GM19467 (cell line): ENCODE measurements around the gene PDE11A.

Experiments
- ATAC-seq: cut with Tn5 transposase; IDR thresholded peaks from one replicate; pipeline ENCODE4 v1.9.1; 2021; ENCODE audit warnings: mild to moderate bottlenecking, moderate library complexity; ENCODE audit not compliant: unreplicated experiment

PDE11A gene

DNA sequence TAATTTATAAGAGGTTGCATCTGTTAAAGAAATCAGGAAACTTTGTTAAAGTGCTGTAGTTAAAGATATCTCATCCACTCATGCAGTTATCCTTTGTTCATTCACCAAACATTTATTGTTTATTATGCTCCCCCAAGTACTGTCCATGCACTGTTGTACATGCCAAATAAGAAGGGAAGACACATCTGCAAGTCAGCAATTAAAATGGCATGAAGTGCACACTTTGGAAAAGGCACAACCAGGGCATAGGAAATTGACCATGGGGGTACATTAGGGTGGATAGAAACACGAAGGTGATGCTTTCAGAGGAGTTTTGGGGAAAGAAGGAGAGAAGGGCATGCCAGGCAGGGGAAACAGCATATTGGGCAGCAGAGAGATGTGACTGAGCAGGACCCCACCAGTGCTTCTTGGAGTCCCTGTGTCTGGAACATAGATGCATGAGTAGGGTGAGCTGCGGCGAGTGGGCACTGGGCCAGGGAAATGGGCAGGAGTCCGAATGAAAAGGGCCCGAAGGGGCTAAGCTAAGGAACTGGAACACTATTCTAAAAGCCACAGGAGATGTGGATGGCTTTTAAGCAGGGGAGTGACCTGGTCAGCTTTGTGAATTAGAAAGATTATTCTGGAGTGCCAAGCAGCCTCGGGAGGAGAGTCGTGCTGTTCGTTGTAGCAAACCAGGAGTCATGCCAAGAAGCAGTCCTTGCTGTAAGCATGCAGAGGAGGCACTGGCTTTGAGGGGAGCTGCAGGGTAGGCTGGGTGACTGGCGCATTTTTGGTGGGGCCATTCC, 363.7 kb downstream of the PDE11A start:
- ATAC-seq, result no peak

DNA sequence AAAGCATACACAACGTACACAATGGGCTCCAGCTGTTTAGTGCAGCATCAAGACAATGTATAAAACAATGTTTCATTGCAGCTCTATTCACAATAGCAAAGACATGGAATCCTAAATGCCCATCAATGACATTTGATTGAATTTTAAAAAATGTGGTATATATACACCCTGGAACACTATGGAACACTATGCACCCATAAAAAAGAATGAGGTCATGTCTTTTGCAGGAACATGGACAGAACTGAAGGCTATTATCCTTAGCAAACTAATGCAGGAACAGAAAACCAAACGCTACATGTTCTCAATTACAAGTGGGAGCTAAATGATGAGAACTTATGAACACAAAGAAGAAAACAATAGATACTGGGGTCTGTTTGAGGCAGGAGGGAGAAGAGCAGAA, 364.5 kb downstream of the PDE11A start:
- no peak for ATAC-seq

DNA sequence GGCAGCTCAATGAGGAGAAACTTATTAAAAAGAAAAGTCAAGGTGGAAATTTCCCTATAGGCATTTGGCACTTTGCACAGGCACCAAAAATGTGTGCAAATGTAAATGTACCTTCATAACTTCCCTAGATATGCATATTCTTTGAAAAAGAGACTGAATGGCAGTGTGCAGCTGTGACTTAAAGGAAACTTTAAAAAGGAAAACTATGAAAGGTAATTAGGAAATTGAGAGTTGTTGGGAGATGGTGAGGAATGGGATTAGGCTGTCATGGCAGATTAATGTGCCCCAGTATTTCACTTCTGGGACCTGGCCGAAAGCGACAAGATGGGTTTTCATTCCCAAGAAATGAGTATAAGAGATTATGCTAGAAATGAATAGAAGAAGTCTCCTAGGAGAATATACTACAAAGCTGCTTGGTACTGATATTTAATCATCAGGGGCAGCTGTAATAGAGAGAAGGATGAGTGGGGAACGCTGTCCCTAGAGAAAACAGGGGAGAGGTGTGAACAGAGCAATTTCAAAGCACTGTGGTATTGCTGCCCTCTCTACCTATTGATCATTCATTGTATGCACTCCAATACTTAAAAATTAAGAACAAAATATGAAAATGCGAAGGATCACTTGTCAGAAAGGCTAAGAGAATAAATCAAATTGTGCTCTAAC, 366.9 kb downstream of the PDE11A start:
- ATAC-seq, result no peak

DNA sequence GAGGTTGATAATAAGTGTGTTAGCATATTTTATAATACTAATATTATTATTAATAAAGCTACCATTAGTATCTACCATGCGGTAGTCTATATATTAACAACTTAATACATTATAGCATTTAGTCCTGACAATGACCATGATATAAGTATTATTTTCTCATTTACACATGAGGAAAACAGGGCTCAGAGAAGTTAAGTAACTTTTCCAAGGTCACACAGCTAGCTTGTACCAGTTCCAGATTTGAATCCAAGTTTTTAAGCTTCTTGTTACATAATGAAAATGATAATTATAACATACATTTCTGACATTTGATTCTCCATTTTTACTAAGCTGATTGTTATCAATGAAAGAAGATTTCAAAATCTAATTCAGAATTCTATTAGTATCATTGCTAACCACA, 369.4 kb downstream of the PDE11A start:
- no peak for ATAC-seq

DNA sequence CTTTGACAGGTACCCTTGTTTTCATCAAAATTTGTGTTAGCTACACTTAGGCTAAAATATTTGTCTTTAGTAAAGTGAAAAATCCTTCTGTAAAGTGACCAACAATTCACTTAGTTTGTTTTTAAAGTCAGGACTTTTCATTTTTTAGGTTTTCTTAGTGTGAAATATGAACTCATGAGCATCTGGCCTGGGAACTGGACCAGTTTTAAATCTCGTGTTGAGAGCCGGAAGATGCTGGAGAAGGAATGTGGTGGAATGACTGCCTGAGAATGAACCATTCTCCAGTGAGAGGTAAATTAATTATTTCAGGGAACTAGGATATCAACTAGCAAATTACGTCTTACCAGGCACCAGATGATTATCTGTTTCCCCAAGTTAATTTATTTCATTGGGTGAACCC, 374.3 kb downstream of the PDE11A start:
- no peak for ATAC-seq

DNA sequence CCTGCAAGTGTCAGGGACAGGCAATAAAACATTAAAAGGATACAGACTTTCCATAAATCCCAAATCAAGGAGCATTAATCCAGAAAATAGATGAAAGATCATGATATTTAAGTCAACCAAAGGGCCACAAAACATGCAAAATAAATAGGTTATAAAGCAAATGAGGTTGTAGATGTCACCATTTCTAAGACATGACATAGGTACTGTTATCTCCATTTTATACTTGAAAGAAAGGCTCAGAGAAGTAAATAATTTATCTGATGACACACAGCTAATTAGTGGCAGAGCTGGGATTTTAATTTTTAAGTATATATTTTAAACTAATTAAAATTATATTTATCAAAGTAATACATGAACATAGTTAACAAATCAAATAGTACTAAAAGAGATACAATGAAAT, 378.2 kb downstream of the PDE11A start:
- no peak for ATAC-seq

DNA sequence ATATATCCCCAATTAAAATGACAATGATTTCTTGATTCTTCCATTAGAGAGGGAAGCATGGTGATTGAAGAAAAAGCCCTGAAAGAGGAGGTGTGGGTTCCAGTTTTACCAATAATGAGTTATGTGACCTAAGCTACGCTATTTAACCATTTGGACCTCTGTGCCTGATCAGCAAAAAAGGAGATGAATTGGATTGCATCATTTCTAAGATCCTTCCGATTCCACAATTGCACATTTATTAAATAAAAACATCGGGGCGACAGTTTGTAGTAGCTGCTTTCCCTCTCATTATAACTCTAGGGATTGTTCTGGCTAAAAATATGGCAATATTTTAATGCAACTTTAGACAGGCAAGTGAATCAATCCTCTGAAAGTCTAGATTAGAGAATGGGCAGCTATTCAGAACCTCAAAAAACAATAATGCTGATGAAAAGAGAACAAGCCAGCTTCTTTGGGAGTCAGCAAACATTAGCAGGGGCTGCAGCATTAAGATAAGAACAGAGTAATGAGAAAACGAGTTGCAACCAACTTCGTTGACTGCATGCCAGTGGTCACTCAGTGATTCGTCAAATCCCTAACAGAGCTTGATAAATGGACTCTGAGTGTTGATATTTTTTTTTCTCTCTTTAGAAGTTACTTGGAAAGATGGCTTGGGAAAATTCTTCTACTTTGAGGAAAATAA, 378.8 kb downstream of the PDE11A start:
- no peak for ATAC-seq

DNA sequence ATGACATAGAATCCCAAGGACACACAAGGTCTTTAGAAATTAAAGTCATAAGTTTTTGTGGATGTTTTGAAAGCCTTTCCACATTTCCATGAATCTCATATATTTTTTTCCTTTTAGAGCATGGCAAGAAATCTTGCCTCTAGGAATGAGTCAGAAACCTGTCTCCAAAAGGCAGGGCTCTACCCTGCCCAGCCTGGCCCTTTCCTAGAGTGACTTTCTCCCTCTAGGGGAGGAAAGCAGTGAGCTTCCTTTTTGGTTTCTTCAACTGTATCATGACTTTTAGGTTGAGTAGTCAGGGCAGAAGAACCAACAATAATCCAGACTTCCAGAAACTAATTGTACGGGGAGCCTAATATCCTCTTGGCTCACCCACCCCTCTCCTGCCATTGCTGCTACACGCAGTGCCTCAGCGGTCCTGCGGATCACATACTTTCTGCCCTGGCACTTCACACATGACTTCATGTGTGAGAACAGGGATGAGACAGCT, 379.8 kb downstream of the PDE11A start:
- ATAC-seq, result no peak

DNA sequence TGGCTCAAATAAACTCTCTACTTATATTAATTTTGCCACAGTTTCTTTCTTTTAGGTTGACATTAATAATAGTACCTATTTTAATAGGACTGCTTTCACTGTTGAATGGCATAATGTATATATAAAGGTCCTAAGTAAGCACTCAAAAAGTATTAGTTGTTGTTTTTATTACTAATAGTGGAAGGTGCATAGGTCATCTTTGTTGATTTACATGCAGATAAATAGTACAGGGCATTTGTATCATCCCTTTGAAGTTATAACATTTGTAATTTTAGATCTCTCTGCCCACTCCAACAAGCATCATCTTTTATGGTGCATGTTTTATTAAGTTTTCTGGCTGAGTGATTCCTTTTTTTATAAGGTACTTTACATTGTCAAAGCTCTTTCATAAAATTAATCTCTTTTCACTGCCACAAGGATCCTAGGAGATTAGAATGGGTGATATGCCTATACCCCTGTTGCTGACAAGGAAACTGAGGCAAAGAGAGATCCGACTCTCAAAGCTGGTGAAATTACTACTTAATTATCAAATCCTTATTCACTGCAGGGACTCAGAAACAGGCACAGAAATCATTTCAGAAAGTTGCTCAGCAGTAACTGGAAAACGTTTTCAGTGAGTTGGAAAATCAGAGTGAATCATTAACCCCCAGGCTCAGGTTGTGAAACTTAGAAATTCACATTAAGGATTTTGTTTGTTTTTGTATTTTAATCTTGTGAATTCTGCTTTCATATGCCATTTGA, 380.4 kb downstream of the PDE11A start:
- ATAC-seq, result no peak

DNA sequence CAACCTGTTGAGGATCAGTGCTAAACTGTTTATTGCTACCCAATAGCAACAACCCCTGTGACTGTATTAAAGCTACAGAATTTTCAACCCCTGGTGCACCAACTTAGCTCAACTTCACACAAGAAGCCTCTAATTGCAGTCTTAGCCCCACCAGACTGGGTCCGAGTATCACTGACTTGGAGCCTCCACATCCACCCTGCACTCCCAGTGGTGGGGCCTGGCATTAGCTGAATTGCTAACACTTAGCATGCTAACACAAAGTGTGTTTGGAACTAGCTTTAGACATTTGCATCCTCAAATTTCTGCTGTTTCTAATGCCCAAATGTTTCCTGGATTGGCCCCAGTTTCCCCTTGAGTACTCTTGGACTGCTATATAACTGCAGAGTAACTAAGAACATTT, 381.4 kb downstream of the PDE11A start:
- no peak for ATAC-seq

DNA sequence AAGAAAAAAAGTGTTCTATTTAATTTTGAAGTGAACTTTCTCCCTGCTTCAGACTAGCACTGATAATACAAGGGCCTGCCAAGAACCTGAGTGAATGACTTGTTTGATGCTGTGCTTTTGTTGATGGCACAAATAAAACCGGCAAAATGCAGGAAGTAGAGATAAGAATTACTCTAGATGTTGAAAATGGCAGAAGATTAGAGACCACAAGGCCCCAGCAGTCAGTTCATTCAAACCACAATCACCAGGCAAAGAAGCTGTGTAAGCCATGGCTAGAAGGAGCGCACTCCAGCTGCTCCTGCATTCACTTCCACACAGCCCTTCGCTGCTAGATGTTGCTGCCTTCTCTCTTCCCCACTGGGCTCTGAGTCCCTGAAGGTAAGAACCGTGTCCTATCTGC, 383.0 kb downstream of the PDE11A start:
- no peak for ATAC-seq

DNA sequence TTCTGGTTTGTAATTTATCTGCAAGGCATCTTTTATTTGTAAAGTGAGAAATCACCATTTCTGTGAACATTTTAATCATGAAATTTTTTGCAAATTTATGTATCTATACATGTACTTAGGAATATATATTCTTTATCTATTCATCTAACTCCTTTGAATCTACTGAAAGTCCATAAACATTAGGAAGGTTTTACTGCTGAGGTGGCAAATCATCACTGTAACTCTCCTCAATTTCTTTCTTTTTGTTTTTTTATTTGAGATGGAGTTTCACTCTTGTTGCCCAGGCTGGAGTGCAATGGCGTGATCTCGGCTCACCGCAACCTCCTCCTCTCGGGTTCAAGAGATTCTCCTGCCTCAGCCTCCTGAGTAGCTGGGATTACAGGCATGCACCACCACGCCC, 383.7 kb downstream of the PDE11A start:
- no peak for ATAC-seq

DNA sequence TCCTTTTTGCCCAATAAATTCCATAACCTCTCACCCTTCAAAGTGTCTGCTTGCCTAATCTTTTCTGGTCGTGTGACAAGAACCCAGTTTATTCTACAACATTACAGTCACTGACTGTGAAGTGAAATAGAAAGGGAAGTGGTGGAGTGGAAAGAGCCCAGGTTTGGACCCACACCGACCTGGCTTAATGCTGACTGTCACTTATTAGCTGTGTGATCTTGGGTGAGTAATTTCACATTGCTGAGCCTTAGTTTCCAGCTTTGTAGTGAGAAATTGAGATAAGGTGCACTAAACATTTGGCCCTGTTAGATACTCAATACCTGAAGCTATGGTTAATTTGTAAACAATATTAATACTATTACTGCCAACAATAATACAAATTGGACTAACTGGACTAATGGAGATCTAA, 388.9 kb downstream of the PDE11A start:
- no peak for ATAC-seq

DNA sequence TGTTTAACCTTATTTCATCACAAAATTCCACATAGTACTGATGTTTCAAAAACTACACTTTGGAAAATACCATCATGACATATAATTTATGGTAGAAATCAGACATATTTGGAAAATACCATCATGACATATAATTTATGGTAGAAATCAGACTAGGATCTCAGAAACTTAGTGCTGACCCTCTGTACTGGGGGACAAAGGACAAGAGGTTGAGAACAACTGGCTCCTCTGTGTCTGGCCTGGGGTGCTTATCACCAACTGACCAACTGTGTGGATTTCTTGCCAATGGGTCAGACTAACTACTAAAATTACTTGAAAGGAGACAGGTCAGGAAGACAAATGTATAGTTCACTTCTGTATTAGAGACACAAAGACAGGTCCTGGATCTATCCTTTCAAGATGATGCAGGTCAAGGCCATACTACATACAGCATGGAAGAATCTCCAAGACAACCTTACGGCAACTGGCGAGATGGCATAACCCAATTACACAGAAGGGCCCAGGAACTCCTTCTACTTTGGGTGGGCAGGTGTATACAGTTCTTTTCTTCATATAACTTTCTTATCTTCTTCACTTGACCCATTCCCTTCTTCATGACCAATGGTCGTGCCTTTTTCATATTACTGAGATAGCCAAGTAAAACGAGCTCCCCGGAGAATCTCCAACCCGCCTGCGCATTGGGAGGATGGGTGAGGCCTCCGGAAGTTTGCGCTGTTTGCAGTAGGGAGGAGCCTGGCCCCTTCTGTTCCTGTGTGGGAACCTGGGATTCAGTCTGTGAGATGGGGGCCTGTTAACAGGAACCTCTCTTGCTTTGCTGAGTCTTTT, 389.5 kb downstream of the PDE11A start:
- ATAC-seq, result no peak

DNA sequence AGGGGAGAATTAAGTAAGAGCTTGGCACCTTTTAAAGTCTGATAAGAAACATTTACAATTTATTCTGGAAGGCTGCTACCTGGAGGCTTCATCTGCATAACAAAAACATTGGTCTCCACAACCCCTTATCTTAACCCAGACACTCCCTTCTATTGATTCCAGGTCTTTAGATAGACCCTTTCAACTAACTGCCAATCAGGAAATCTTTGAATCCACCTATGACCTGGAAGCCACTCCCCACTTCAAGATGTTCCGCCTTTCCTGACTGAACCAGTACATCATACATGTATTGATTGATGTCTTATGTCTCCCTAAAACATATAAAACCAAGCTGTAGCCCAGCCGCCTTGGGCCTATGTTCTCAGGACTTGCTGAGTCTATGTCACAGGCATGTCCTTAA, 390.6 kb downstream of the PDE11A start:
- no peak for ATAC-seq

DNA sequence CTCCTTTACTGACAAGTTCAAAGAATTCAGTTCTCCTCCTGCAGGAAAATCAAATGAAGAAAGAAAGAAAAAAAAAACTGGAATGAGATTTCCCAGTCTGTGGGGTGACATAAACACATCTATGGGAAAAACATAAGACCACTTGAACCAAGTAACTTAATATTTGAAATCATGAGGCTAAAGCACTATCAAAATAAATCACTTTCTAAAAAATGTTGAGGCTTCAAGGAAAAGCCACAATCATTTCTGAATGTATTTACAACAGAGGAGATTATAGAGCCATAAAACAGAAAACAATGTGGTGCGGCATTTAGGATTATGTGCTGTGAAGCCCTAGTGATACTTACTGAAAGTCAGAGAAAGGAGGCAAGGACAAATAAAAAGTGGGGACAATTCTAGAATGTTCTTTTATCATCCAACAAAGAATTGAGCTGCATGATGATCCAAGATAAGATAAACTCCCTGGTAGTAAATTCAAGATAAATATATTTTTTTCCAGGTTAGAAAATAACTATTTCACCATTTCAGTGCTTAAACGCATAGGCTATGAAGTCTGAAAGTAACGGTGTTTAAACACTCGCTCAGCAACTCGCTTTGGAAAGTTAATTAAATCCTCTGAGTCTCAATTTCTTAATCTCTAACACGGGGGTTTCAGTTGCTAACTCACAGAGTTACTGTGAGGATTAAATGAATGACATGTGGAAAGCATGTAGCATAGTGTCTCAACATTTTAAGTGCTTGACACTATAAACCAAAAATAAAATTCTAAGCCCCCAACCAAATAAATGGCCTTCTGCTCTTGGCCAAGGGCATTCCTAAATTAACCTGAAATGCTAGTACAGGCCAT, 391.5 kb downstream of the PDE11A start:
- no peak for ATAC-seq

DNA sequence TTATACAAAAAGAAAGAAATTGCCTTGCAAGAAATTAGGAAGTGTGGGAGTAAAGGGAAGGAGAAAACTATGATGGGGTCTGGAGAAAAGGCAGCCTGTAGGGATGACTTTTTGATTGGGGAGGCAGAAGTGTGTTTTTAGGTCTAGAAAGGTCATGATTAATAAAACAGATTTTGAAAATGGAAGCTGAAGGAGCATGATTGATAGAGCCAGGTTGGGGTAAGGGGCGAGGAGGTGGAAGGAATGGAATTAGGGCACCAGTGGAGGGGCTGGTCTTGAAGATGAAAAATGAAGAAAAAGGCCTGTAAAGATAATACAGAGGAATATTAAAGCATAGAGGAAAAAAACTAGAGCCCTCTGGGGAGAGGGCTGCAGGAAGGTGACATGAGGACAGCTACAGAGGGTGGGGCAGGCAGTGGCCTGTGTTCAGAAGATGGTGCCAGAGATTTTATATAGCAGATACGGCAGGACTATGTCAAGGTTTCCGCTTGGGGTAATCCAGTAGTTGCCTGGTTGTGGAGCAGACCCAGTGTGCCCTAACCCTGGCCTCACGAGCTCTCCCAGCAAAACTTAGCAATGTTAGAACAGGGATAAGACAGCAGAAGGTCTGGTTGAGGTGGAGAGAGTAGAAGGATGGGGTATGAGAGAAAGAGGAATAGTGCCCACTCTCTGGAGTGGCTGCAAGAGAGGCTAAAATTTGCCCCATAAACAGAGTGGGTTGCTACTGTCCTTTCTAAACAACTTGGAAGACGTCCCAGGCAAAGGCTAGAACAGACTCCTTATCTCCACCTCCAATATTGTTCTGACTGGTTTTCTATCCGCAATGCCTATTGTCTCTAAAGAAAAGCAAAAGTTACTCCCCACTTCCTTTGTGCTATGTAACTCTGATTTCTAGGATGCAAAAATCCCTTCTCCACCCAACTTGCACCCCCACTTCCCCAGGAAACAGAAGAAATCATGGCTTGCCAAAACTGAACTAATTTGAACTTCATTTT, 392.7 kb downstream of the PDE11A start:
- no peak for ATAC-seq

DNA sequence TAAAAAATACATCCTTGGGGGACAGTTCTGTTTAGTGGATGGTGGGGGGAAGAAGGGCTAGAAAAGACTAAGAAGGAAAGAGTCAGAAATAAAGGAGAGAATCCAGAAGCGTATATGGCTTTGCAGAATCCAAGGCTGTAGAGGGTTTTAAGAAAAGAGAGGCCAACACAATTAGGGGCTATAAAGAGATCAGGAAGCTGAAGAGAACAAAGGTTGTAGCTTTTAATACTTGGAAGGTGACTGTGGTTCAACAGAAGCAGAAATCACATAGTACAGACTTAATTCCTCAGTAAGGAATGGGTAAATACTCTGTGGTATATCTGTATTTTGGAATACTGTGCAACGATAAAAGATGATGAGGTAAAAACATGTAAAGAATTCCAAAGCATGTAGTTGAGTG, 393.6 kb downstream of the PDE11A start:
- no peak for ATAC-seq
